OCI-LY1 (cell line): ENCODE results near the gene TADA3.
"Not testable (repeated sequence)": the region's sequence is repeated elsewhere in the genome, so short reads cannot be mapped to it uniquely, and the experiment has no call there.

Source experiments
- H2AFZ ChIP-seq: fragments of 200-600 bp; sonication (generic), shearing (Covaris generic); 2 replicates; pipeline ENCODE4 v1.6.0; 2014; ENCODE audit warnings: antibody characterized with exemption, mild to moderate bottlenecking, low read length
- H3F3A ChIP-seq: fragments of 200-600 bp; sonication (generic), shearing (Covaris generic); 2 replicates; pipeline ENCODE4 v1.6.0; 2014; ENCODE audit warnings: mild to moderate bottlenecking, antibody characterized with exemption, low read length, moderate library complexity; ENCODE audit not compliant: insufficient read depth
- H3K27ac ChIP-seq: fragments of 200-600 bp; sonication (generic); 2 replicates; pipeline ENCODE4 v1.5.1; 2014; ENCODE audit warnings: low read length, mixed run types, mild to moderate bottlenecking, low read depth; ENCODE audit not compliant: poor library complexity, severe bottlenecking
- H3K27me3 ChIP-seq: fragments of 200-600 bp; sonication (generic); 2 replicates; pipeline ENCODE4 v1.6.0; 2014; ENCODE audit warnings: antibody characterized with exemption, mild to moderate bottlenecking, low read length, moderate library complexity; ENCODE audit not compliant: insufficient read depth
- H3K36me3 ChIP-seq: fragments of 200-600 bp; sonication (generic); 2 replicates; pipeline ENCODE4 v1.6.1; 2014; ENCODE audit warnings: mild to moderate bottlenecking, antibody characterized with exemption, low read length, moderate library complexity, mixed read lengths; ENCODE audit not compliant: insufficient read depth
- H3K4me1 ChIP-seq: fragments of 200-600 bp; sonication (generic); 2 replicates; pipeline ENCODE4 v1.5.1; 2014; ENCODE audit warnings: mild to moderate bottlenecking, low read length, moderate library complexity; ENCODE audit not compliant: insufficient read depth, severe bottlenecking
- H3K4me2 ChIP-seq: fragments of 200-600 bp; sonication (generic), shearing (Covaris generic); 2 replicates; pipeline ENCODE4 v1.6.1; 2014; ENCODE audit warnings: low read length
- H3K4me3 ChIP-seq: fragments of 200-600 bp; sonication (generic); 2 replicates; pipeline ENCODE4 v1.5.1; 2014; ENCODE audit warnings: low read length, low read depth, mild to moderate bottlenecking, mixed read lengths; ENCODE audit not compliant: poor library complexity, severe bottlenecking
- H3K79me2 ChIP-seq: fragments of 200-600 bp; shearing (Covaris generic); 2 replicates; pipeline ENCODE4 v1.6.1; 2016; ENCODE audit warnings: mixed run types, low read length, mixed read lengths; ENCODE audit not compliant: insufficient read depth
- H3K9ac ChIP-seq: fragments of 200-600 bp; sonication (generic), shearing (Covaris generic); 2 replicates; pipeline ENCODE4 v1.6.1; 2014; ENCODE audit warnings: mild to moderate bottlenecking, low read length, mixed read lengths
- H3K9me2 ChIP-seq: fragments of 200-600 bp; sonication (generic), shearing (Covaris generic); 2 replicates; pipeline ENCODE4 v1.6.1; 2014; ENCODE audit warnings: low read depth, mild to moderate bottlenecking, low read length, mixed read lengths
- H3K9me3 ChIP-seq: fragments of 200-600 bp; shearing (Covaris generic); 2 replicates; pipeline ENCODE4 v1.6.1; 2014; ENCODE audit warnings: low read length, mixed read lengths
- H4K20me1 ChIP-seq: fragments of 200-600 bp; sonication (generic), shearing (Covaris generic); 2 replicates; pipeline ENCODE4 v1.6.0; 2016; ENCODE audit warnings: mild to moderate bottlenecking, low read length; ENCODE audit not compliant: insufficient read depth
- CTCF ChIP-seq: fragments of 200-600 bp; sonication (generic), shearing (Covaris generic); IDR thresholded peaks from 2 replicates; pipeline ENCODE4 v1.5.1; 2017; ENCODE audit warnings: mild to moderate bottlenecking, antibody characterized with exemption, low read length, moderate library complexity, mixed read lengths
- EZH2 ChIP-seq: fragments of 200-600 bp; sonication (generic), shearing (Covaris generic); IDR thresholded peaks from 2 replicates; pipeline ENCODE4 v1.8.0; 2017; ENCODE audit warnings: borderline replicate concordance, mixed run types, mild to moderate bottlenecking, antibody characterized with exemption, low read length, moderate library complexity, mixed read lengths

Gene TADA3

GRCh38 chr3:9776896-9777693 lies 15.2 kb downstream of the TADA3 start:
- H3K4me3 ChIP-seq: no peak overlapping the region
- H3K9me2 ChIP-seq: no peaks in the 10 kb centered on the region
- no peak overlapping the region for H2AFZ ChIP-seq
- H3K4me1 ChIP-seq: peaks cover 31% of the 10 kb centered on the region
- no peaks in the 10 kb centered on the region for H3K79me2 ChIP-seq
- TF ChIP-seq EZH2 (no peak), CTCF (no peak)
- no peaks in the 10 kb centered on the region for H3K9me3 ChIP-seq
- peaks cover 6% of the 10 kb centered on the region; the same call in 1 of the 2 replicates for H3K36me3 ChIP-seq
- H3K4me2 ChIP-seq: no peak overlapping the region
- no peak overlapping the region for H3K27ac ChIP-seq
- no peaks in the 10 kb centered on the region for H4K20me1 ChIP-seq
- no peaks in the 10 kb centered on the region for H3F3A ChIP-seq
- no peaks in the 10 kb centered on the region for H3K27me3 ChIP-seq
- H3K9ac ChIP-seq: no peak overlapping the region

- not testable (repeated sequence) for H3K9me3 ChIP-seq, H3K9ac ChIP-seq, H4K20me1 ChIP-seq, H3K27me3 ChIP-seq, H3K27ac ChIP-seq, H3K9me2 ChIP-seq, H3K79me2 ChIP-seq, H3K4me3 ChIP-seq, H3F3A ChIP-seq, H3K4me2 ChIP-seq, H3K36me3 ChIP-seq, H2AFZ ChIP-seq, H3K4me1 ChIP-seq
Measured at GRCh38 chr3:9771007-9771406, 21.3 kb downstream of the TADA3 start.

GRCh38 chr3:9770276-9770812 lies 21.9 kb downstream of the TADA3 start:
- Histone ChIP-seq H3F3A (0 out of 2 replicates have a peak, but pooled peaks cover 3% of the 10 kb centered on the region), H3K27ac (no peak overlapping the region), H3K4me2 (peak overlapping the region; percentile 51; the same call in 1 of the 2 replicates), H3K9me2 (no peaks in the 10 kb centered on the region), H3K79me2 (no peaks in the 10 kb centered on the region), H3K4me3 (no peak overlapping the region), H3K36me3 (no peaks in the 10 kb centered on the region), H3K27me3 (no peaks in the 10 kb centered on the region), H3K4me1 (peaks cover 8% of the 10 kb centered on the region), H3K9ac (no peak overlapping the region), H4K20me1 (no peaks in the 10 kb centered on the region), H3K9me3 (no peaks in the 10 kb centered on the region), H2AFZ (no peak overlapping the region)
- no peak for TF ChIP-seq EZH2
- no peak for TF ChIP-seq CTCF
